ENCODE measurements around the gene MEMO1. TPM values are rescaled to one million over a fixed set of nuclear protein-coding genes. Genes with fewer than 3 reads are reported as not detected.
"Not testable (repeated sequence)": the region's sequence is repeated elsewhere in the genome, so short reads cannot be mapped to it uniquely, and the experiment has no call there.

The MEMO1 gene
- total and polyA plus RNA-seq, 11 donors, result 20.1 to 94.8 (median 53.0) TPM

DNA sequence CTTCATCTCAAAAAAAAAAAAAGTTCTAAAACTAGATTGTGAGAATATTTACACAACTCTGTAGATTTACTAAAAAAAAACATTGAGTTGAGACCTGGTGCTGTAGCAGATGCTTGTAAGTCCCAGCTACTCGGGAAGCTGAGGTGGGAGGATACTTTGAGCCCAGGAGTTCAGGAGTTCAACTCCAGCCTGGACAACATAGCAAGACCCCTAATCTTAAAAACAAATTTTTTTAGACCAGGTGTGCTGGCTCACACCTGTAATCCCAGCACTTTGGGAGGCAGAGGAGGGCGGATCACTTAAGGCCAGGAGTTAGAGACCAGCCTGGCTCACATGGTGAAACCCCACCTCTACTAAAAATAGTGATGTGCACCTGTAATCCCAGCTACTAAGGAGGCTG lies 108.9 kb downstream of the MEMO1 start:
- intact Hi-C loops (cut with DNase I), result no loop called here
- no peak for ATAC-seq

DNA sequence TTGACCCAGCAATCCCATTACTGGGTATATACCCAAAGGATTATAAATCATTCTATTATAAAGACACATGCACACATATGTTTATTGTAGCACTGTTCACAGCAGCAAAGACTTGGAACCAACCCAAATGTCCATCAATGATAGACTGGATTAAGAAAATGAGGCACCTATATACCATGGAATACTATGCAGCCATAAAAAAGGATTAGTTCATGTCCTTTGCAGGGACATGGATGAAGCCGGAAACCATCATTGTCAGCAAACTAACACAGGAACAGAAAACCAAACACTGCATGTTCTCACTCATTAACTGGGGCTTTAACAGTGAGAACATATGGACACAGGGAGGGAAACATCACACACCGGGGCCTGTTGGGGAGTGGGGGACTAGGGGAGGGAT lies 110.7 kb downstream of the MEMO1 start:
- Histone ChIP-seq H3K36me3 (peaks cover 0 to 43% (median 17%) of the 10 kb centered on the region in 9 donors), H3K9me3 (peaks cover 0 to 44% (median 14%) of the 10 kb centered on the region in 12 donors)
- intact Hi-C loops (cut with DNase I); ATAC-seq; H3K27me3 ChIP-seq; DNase-seq; H3K4me1 ChIP-seq; H3K27ac ChIP-seq; H3K4me3 ChIP-seq: not testable (repeated sequence)
- 95 to 99% (median 97%) methylated on average over 2 of the region's 2 CpGs for WGBS, 4 donors

More for the DNA sequence above, 108.9 kb downstream of the MEMO1 start:
- no peak for DNase-seq
- H3K27ac ChIP-seq, result no peak overlapping the region
- peaks cover 0 to 36% (median 12%) of the 10 kb centered on the region in 12 donors for H3K9me3 ChIP-seq
- peaks cover 0 to 6% (median 0%) of the 10 kb centered on the region in 12 donors for H3K4me1 ChIP-seq
- peaks cover 0 to 43% (median 14%) of the 10 kb centered on the region in 9 donors for H3K36me3 ChIP-seq
- 94 to 99% (median 98%) methylated on average over 2 of the region's 2 CpGs for WGBS, 4 donors
- TF ChIP-seq POLR2A (IDR thresholded peaks at IDR 0.05), result no peak
- TF ChIP-seq CTCF (IDR thresholded peaks at IDR 0.05), result no peak
- no peak overlapping the region for H3K4me3 ChIP-seq
- no peaks in the 10 kb centered on the region for H3K27me3 ChIP-seq

DNA sequence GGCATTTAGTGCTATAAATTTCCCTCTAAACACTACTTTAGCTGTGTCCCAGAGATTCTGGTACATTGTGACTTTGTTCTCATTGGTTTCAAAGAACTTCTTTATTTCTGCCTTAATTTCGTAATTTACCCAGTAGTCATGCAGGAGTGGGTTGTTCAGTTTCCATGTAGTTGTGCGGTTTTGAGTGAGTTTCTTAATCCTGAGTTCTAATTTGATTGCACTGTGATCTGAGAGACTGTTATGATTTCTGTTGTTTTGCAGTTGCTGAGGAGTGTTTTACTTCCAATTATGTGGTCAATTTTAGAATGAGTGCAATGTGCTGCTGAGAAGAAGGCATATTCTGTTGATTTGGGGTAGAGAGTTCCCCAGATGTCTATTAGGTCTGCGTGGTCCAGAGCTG lies 112.5 kb downstream of the MEMO1 start:
- not testable (repeated sequence) for H3K4me3 ChIP-seq, ATAC-seq, H3K4me1 ChIP-seq, DNase-seq, H3K27ac ChIP-seq, H3K27me3 ChIP-seq
- H3K36me3 ChIP-seq, result peaks cover 0 to 36% (median 17%) of the 10 kb centered on the region in 9 donors
- WGBS, 4 donors, result 96 to 98% (median 98%) methylated on average over 3 of the region's 3 CpGs
- intact Hi-C loops (cut with DNase I), result loop anchor here in 1 of 10 donors (10.0 kb wide), 1 partner anchor 106 kb away; no protein-coding TSS in a partner anchor
- H3K9me3 ChIP-seq, result peaks cover 0 to 44% (median 14%) of the 10 kb centered on the region in 12 donors

DNA sequence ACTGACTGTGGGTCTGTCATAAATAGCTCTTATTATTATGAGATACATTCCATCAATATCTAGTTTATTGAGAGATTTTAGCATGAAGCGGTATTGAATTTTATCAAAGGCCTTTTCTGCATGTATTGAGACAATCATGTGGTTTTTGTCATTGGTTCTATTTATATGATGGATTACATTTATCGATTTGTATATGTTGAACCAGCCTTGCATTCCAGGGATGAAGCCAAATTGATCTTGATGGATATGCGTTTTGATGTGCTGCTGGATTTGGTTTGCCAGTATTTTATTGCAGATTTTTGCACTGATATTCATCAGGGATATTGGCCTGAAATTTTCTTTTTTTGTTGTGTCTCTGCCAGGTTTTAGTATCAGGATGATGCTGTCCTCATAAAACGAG lies 113.5 kb downstream of the MEMO1 start:
- Histone ChIP-seq H3K36me3 (peaks cover 0 to 32% (median 16%) of the 10 kb centered on the region in 9 donors), H3K4me1 (peaks cover 0 to 16% (median 0%) of the 10 kb centered on the region in 12 donors), H3K9me3 (peaks cover 0 to 44% (median 14%) of the 10 kb centered on the region in 12 donors)
- intact Hi-C loops (cut with DNase I), result loop anchor here in 1 of 10 donors (10.0 kb wide), 1 partner anchor 107 kb away; no protein-coding TSS in a partner anchor
- not testable (repeated sequence) for H3K27me3 ChIP-seq, H3K27ac ChIP-seq, ATAC-seq, DNase-seq, H3K4me3 ChIP-seq
- 96 to 98% (median 98%) methylated on average over 4 of the region's 4 CpGs for WGBS, 4 donors

DNA sequence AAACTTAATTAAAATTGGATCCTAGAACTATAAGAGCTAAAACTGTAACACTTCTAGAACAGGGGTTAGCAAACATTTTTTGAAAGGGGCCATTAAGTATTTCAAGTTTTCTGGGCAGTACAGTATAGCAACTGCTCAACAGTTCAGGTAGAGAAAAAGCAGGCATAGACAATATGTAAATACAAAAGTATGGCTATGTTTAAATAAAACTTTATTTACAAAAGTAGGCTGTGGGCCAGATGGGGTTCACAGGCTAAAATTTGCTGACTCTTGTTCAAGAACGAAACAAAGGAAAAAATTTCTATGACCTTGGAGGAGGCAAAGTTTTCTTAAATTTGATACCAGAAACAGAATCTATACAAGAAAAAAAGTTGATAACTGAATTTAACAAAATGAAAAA lies 114.5 kb downstream of the MEMO1 start:
- intact Hi-C loops (cut with DNase I), result loop anchor here in 1 of 10 donors (10.0 kb wide), 1 partner anchor 109 kb away; no protein-coding TSS in a partner anchor
- 93 to 97% (median 95%) methylated on average over 1 of the region's 1 CpG for WGBS, 4 donors
- Histone ChIP-seq H3K27me3 (no peaks in the 10 kb centered on the region), H3K27ac (no peak overlapping the region), H3K4me3 (no peak overlapping the region), H3K36me3 (peaks cover 0 to 27% (median 10%) of the 10 kb centered on the region in 9 donors), H3K9me3 (peaks cover 0 to 44% (median 14%) of the 10 kb centered on the region in 12 donors), H3K4me1 (peaks cover 0 to 16% (median 0%) of the 10 kb centered on the region in 12 donors)
- ATAC-seq (no peak), DNase-seq (no peak)
- no peak for TF ChIP-seq CTCF (IDR thresholded peaks at IDR 0.05)
- no peak for TF ChIP-seq POLR2A (IDR thresholded peaks at IDR 0.05)
